Astrocyte (in vitro differentiated cells and primary cell): ENCODE results near the gene RINL. TPM values are rescaled to one million over a fixed set of nuclear protein-coding genes. Genes with fewer than 3 reads are reported as not detected.

ENCODE experiments used
- DNase-seq: peaks from one replicate; pipeline ENCODE4 v3.0.0-alpha.2; 2010; ENCODE audit warnings: low read depth
- FAIRE-seq: peaks from 2 replicates; lab custom pipeline; 2011; peaks lifted over from hg19 to GRCh38; lab: Jason Lieb, UNC
- H2AFZ ChIP-seq: 2 replicates; pipeline ENCODE4 v1.6.0; 2012; ENCODE audit warnings: low read depth, low read length, inconsistent platforms
- H3K27ac ChIP-seq: 2 replicates; pipeline ENCODE4 v1.5.1; 2011; ENCODE audit warnings: low read depth, low read length, inconsistent platforms
- H3K27me3 ChIP-seq: 2 replicates; pipeline ENCODE4 v1.6.0; 2011; ENCODE audit warnings: low read length, inconsistent platforms; ENCODE audit not compliant: insufficient read depth
- H3K36me3 ChIP-seq: 2 replicates; pipeline ENCODE4 v1.5.1; 2011; ENCODE audit warnings: low read length, inconsistent platforms; ENCODE audit not compliant: insufficient read depth
- H3K4me1 ChIP-seq: 2 replicates; pipeline ENCODE4 v1.5.1; 2011; ENCODE audit warnings: low read length, inconsistent platforms; ENCODE audit not compliant: insufficient read depth
- H3K4me2 ChIP-seq: 2 replicates; pipeline ENCODE4 v1.6.0; 2012; ENCODE audit warnings: low read length, inconsistent platforms
- H3K4me3 ChIP-seq: 2 replicates; pipeline ENCODE4 v1.5.1; 2011; ENCODE audit warnings: low read depth, mild to moderate bottlenecking, low read length, inconsistent platforms; ENCODE audit not compliant: insufficient read depth
- H3K79me2 ChIP-seq: 2 replicates; pipeline ENCODE4 v1.6.0; 2012; ENCODE audit warnings: mild to moderate bottlenecking, low read length, inconsistent platforms; ENCODE audit not compliant: insufficient read depth
- H3K9ac ChIP-seq: 2 replicates; pipeline ENCODE4 v1.6.0; 2012; ENCODE audit warnings: mild to moderate bottlenecking, low read length, inconsistent platforms
- H3K9me3 ChIP-seq: 2 replicates; pipeline ENCODE4 v1.5.1; 2012; ENCODE audit warnings: low read depth, mild to moderate bottlenecking, low read length, inconsistent platforms; ENCODE audit not compliant: insufficient read depth
- H4K20me1 ChIP-seq: 2 replicates; pipeline ENCODE4 v1.6.0; 2012; ENCODE audit warnings: low read length, inconsistent platforms; ENCODE audit not compliant: insufficient read depth
- H3K27ac Mint-ChIP-seq: one replicate; pipeline ENCODE4 v1.8.0; 2021; ENCODE audit warnings: mild to moderate bottlenecking, mixed read lengths; ENCODE audit not compliant: unreplicated experiment
- H3K27me3 Mint-ChIP-seq: one replicate; pipeline ENCODE4 v1.8.0; 2021; ENCODE audit warnings: low read depth, mixed read lengths; ENCODE audit not compliant: unreplicated experiment
- H3K36me3 Mint-ChIP-seq: one replicate; pipeline ENCODE4 v1.8.0; 2021; ENCODE audit warnings: low read depth, mixed read lengths; ENCODE audit not compliant: unreplicated experiment
- H3K4me1 Mint-ChIP-seq: one replicate; pipeline ENCODE4 v1.8.0; 2021; ENCODE audit warnings: low read depth, mixed read lengths; ENCODE audit not compliant: unreplicated experiment
- H3K4me3 Mint-ChIP-seq: one replicate; pipeline ENCODE4 v1.8.0; 2021; ENCODE audit warnings: mild to moderate bottlenecking, moderate library complexity, mixed read lengths; ENCODE audit not compliant: unreplicated experiment
- H3K9me3 Mint-ChIP-seq: one replicate; pipeline ENCODE4 v1.8.0; 2021; ENCODE audit warnings: mild to moderate bottlenecking, mixed read lengths; ENCODE audit not compliant: unreplicated experiment
- CTCF ChIP-seq: IDR thresholded peaks from 2 replicates; pipeline ENCODE4 v1.5.1; 2011; ENCODE audit warnings: low read depth, mild to moderate bottlenecking, inconsistent platforms, low read length, moderate library complexity; ENCODE audit not compliant: insufficient read depth
- EZH2 ChIP-seq: IDR thresholded peaks from 2 replicates; pipeline ENCODE4 v1.6.1; 2012; ENCODE audit warnings: mild to moderate bottlenecking, low read length, inconsistent platforms; ENCODE audit not compliant: insufficient read depth
- total RNA-seq: library from RNA; stranded (reverse); gene quantifications from 2 replicates; pipeline ENCODE4 v1.2.1, GENCODE V29; 2021

Gene RINL
- total RNA-seq, 1 donor from 2014 or later = 1.3 TPM

DNA sequence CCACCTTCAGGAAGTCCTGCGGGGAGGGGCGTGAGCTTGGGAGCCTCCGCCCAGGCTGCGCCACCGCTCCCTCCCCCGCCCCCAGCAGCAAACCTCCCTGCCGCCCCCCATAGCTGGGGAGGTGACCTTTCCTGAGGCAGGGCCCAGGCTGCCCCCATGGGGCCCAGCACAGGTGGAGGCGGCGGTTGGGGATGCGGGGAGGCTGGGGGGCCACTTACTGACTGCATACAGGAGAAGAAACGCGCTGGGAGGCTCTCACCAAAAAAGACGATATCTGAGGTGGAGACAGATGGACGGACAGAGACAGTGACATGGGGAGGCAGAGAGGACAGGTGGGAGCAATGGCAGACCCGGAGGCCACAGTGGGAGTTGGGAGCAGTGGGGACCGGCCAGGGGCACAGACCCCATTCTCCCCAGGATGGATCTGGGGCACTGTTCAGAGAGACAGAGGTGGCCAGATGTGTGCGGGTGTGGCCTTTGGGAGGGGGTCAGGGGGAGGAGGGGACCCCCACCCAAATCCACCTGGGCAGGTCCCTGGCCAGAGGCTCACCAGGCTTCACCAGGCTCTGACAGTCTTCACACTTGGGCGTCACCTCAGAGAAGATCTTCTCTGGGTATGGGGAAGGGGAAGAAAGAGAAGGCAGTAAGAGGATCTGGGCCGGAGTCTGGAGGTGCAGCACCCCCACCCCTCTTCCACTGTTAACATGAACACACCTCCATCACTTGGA, 3.0 kb upstream of the RINL start:
- Histone ChIP-seq H3K4me2 (no peak overlapping the region), H4K20me1 (no peaks in the 10 kb centered on the region), H3K4me3 (no peak overlapping the region), H3K9me3 (no peaks in the 10 kb centered on the region), H3K79me2 (no peaks in the 10 kb centered on the region), H3K4me1 (no peaks in the 10 kb centered on the region), H3K27ac (no peak overlapping the region), H3K9ac (no peak overlapping the region), H3K36me3 (no peaks in the 10 kb centered on the region), H3K27me3 (no peaks in the 10 kb centered on the region), H2AFZ (no peak overlapping the region)
- TF ChIP-seq EZH2 (no peak), CTCF (no peak)
- H3K27me3 Mint-ChIP-seq = no peaks in the 10 kb centered on the region
- peak overlapping the region; percentile 9 for H3K27ac Mint-ChIP-seq
- FAIRE-seq (no peak), DNase-seq (no peak)
- H3K36me3 Mint-ChIP-seq = peaks cover 3% of the 10 kb centered on the region
- H3K4me1 Mint-ChIP-seq = no peaks in the 10 kb centered on the region
- no peaks in the 10 kb centered on the region for H3K9me3 Mint-ChIP-seq
- no peak overlapping the region for H3K4me3 Mint-ChIP-seq

DNA sequence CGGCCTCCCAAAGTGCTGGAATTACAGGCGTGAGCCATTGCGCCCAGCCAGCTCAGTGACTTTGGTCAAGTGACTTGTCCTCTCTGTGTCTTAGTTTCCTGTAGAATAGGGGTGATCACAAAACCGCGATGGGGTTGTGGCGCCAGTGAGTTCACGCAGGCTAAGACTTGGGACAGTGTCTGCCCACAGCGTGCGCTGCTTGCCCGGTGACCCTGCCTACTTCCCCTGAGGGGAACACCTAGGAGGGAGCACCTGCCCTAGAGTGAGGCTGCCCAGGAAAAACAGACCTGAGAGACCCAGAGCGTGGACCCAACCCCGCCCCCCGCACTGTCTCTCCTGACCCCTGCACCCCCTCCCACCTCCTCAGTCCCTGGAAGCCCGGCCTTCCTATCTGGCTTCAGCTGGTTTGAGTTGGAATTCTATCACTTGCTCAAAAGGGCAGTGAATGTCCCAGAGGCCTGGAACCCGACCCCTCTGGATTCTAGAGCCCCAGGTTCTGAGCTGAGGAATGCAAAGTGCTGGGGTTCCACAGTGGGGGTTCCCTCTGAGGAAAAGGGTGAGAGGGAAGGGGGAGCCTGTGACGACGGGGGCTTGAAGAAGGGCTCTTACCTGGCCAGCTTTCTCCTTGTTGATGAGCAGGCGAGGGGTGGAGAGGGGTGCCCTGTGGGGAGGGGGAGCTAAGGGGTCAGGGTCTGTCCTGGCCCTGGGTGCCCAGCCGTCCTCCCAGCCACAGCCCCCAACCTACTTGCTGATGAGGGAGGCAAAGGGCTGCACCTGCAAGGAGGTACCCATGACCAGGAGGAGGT, 2.2 kb upstream of the RINL start:
- H3K27ac Mint-ChIP-seq = no peak overlapping the region
- no peak for TF ChIP-seq CTCF
- Histone ChIP-seq H3K27ac (no peak overlapping the region), H3K9me3 (no peaks in the 10 kb centered on the region), H3K4me3 (no peak overlapping the region), H3K9ac (no peak overlapping the region), H3K36me3 (no peaks in the 10 kb centered on the region), H2AFZ (no peak overlapping the region), H3K4me2 (no peak overlapping the region), H3K4me1 (no peaks in the 10 kb centered on the region), H3K79me2 (no peaks in the 10 kb centered on the region), H3K27me3 (no peaks in the 10 kb centered on the region), H4K20me1 (no peaks in the 10 kb centered on the region)
- FAIRE-seq = no peak
- no peak overlapping the region for H3K4me3 Mint-ChIP-seq
- no peaks in the 10 kb centered on the region for H3K4me1 Mint-ChIP-seq
- no peak for DNase-seq
- no peaks in the 10 kb centered on the region for H3K27me3 Mint-ChIP-seq
- H3K9me3 Mint-ChIP-seq = no peaks in the 10 kb centered on the region
- peaks cover 3% of the 10 kb centered on the region for H3K36me3 Mint-ChIP-seq

DNA sequence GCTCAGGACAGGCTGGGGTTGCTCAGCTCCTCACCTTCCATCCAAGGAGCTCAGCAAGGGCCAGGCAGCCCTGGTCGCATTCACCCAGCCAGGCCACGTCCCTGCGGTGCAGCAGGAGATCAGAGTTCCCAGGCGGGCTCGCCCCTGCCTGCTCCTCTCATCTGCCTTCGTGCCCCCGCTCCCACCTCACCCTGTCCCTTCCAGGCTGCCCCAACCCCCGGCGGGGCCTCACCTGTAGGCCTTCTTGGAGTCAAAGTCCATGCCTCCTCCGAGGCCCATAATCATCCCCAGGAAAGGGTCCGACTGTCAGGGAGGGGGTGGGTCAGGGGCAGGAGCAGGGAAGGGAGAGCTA, 1.3 kb upstream of the RINL start:
- no peak for FAIRE-seq
- no peaks in the 10 kb centered on the region for H3K4me1 ChIP-seq
- no peaks in the 10 kb centered on the region for H3K27me3 ChIP-seq
- no peak overlapping the region for H3K27ac Mint-ChIP-seq
- peaks cover 3% of the 10 kb centered on the region for H3K36me3 Mint-ChIP-seq
- H4K20me1 ChIP-seq = no peaks in the 10 kb centered on the region
- H3K27me3 Mint-ChIP-seq = no peaks in the 10 kb centered on the region
- H3K4me1 Mint-ChIP-seq = no peaks in the 10 kb centered on the region
- no peaks in the 10 kb centered on the region for H3K36me3 ChIP-seq
- no peaks in the 10 kb centered on the region for H3K9me3 Mint-ChIP-seq
- no peak overlapping the region for H3K27ac ChIP-seq
- no peak for DNase-seq
- H2AFZ ChIP-seq = no peak overlapping the region
- no peak overlapping the region for H3K4me3 Mint-ChIP-seq
- no peak for TF ChIP-seq EZH2
- TF ChIP-seq CTCF = no peak
- no peak overlapping the region for H3K9ac ChIP-seq
- no peaks in the 10 kb centered on the region for H3K79me2 ChIP-seq
- no peak overlapping the region for H3K4me2 ChIP-seq
- no peak overlapping the region for H3K4me3 ChIP-seq
- no peaks in the 10 kb centered on the region for H3K9me3 ChIP-seq
